HEK293T (cell line): ENCODE measurements around the gene ARRB1.

ENCODE experiments used
- ARNT ChIP-seq: fragments of 450-650 bp; IDR thresholded peaks from 2 replicates; pipeline ENCODE4 v1.6.1; 2017; ENCODE audit warnings: mild to moderate bottlenecking
- BHLHE40 ChIP-seq: fragments of 450-650 bp; IDR thresholded peaks from 2 replicates; pipeline ENCODE4 v1.6.1; 2016; ENCODE audit warnings: mild to moderate bottlenecking, moderate library complexity, borderline replicate concordance
- ELF4 ChIP-seq: fragments of 450-650 bp; IDR thresholded peaks from 2 replicates; pipeline ENCODE4 v1.6.1; 2017; ENCODE audit warnings: antibody characterized with exemption
- FOXA1 ChIP-seq: fragments of 450-650 bp; IDR thresholded peaks from 2 replicates; pipeline ENCODE4 v1.6.1; 2016; ENCODE audit warnings: mild to moderate bottlenecking
- FOXM1 ChIP-seq: fragments of 450-650 bp; IDR thresholded peaks from 2 replicates; pipeline ENCODE4 v1.6.1; 2017; ENCODE audit warnings: mild to moderate bottlenecking, borderline replicate concordance
- HDGF ChIP-seq: fragments of 450-650 bp; IDR thresholded peaks from 2 replicates; pipeline ENCODE4 v1.6.1; 2017; ENCODE audit warnings: antibody characterized with exemption, borderline replicate concordance
- SUZ12 ChIP-seq: fragments of 450-650 bp; IDR thresholded peaks from 2 replicates; pipeline ENCODE4 v1.6.1; 2016; ENCODE audit warnings: mild to moderate bottlenecking

DNA sequence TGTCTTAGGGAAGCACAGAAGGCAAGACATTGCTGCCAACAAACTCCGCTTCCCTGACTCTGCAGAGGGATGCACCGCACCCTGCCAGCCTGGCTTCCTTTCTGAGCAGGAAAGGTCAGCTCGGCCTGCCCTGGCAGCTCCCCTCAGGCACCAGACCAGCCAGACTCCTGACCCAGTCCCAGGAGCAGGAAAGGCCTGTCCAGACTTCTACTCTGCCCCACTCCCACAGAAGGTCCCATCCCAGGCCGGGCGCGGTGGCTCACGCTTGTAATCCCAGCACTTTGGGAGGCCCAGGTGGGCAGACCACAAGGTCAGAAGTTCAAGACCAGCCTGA, 17.7 kb downstream of the ARRB1 start:
- TF ChIP-seq FOXA1 (no peak), HDGF (no peak), FOXM1 (no peak), SUZ12 (no peak), ELF4 (no peak), BHLHE40 (no peak), ARNT (no peak)
